Measurements from ENCODE around the gene PEDS1.
"Not testable (repeated sequence)": the region's sequence is repeated elsewhere in the genome, so short reads cannot be mapped to it uniquely, and the experiment has no call there.

Gene PEDS1

GRCh38 chr20:50135157-50135556, 18.4 kb downstream of the PEDS1 start:
- peaks cover 71% of the 10 kb centered on the region for H3K36me3 Mint-ChIP-seq
- not testable (repeated sequence) for DNase-seq (ENCODE audit: low spot score in 2 of 2); H3K4me3 Mint-ChIP-seq; ATAC-seq; H3K9me3 Mint-ChIP-seq; H3K27ac Mint-ChIP-seq
- peaks cover 35% of the 10 kb centered on the region for H3K4me1 Mint-ChIP-seq

GRCh38 chr20:50133474-50134217, 19.9 kb downstream of the PEDS1 start:
- peaks cover 75% of the 10 kb centered on the region for H3K36me3 Mint-ChIP-seq
- DNase-seq (ENCODE audit: low spot score in 2 of 2) (no peak), ATAC-seq (no peak)
- no peak overlapping the region for H3K4me3 Mint-ChIP-seq
- peaks cover 28% of the 10 kb centered on the region for H3K4me1 Mint-ChIP-seq
- H3K27ac Mint-ChIP-seq: peak overlapping the region; percentile 69
- H3K9me3 Mint-ChIP-seq: no peaks in the 10 kb centered on the region

- DNase-seq (ENCODE audit: low spot score in 2 of 2) (no peak), ATAC-seq (no peak)
- peaks cover 25% of the 10 kb centered on the region for H3K4me1 Mint-ChIP-seq
- no peaks in the 10 kb centered on the region for H3K9me3 Mint-ChIP-seq
- no peak overlapping the region for H3K4me3 Mint-ChIP-seq
- H3K27ac Mint-ChIP-seq: no peak overlapping the region
- H3K36me3 Mint-ChIP-seq: peaks cover 81% of the 10 kb centered on the region
Measured at GRCh38 chr20:50133041-50133440, 20.5 kb downstream of the PEDS1 start.

GRCh38 chr20:50130995-50131394, 22.5 kb downstream of the PEDS1 start:
- Mint-ChIP-seq H3K27ac (peak overlapping the region; percentile 50), H3K4me1 (peaks cover 11% of the 10 kb centered on the region), H3K9me3 (no peaks in the 10 kb centered on the region), H3K4me3 (no peak overlapping the region), H3K36me3 (peaks cover 85% of the 10 kb centered on the region)
- no peak for ATAC-seq
- no peak for DNase-seq (ENCODE audit: low spot score in 2 of 2)

GRCh38 chr20:50130356-50130723, 23.2 kb downstream of the PEDS1 start:
- DNase-seq (ENCODE audit: low spot score in 2 of 2): no peak
- ATAC-seq: no peak
- Mint-ChIP-seq H3K4me1 (peaks cover 11% of the 10 kb centered on the region), H3K4me3 (no peak overlapping the region), H3K9me3 (no peaks in the 10 kb centered on the region), H3K36me3 (peaks cover 85% of the 10 kb centered on the region), H3K27ac (peak overlapping the region; percentile 50)

- H3K9me3 Mint-ChIP-seq: no peaks in the 10 kb centered on the region
- H3K27ac Mint-ChIP-seq: peak overlapping the region; percentile 50
- DNase-seq (ENCODE audit: low spot score in 2 of 2): no peak
- H3K4me3 Mint-ChIP-seq: no peak overlapping the region
- H3K4me1 Mint-ChIP-seq: peaks cover 11% of the 10 kb centered on the region
- no peak for ATAC-seq
- peaks cover 85% of the 10 kb centered on the region for H3K36me3 Mint-ChIP-seq
Measured at GRCh38 chr20:50129662-50130355, 23.7 kb downstream of the PEDS1 start.

GRCh38 chr20:50128520-50128905, 25.0 kb downstream of the PEDS1 start:
- H3K27ac Mint-ChIP-seq: no peak overlapping the region
- peaks cover 14% of the 10 kb centered on the region for H3K4me1 Mint-ChIP-seq
- DNase-seq (ENCODE audit: low spot score in 2 of 2): no peak
- no peak for ATAC-seq
- no peak overlapping the region for H3K4me3 Mint-ChIP-seq
- H3K36me3 Mint-ChIP-seq: peaks cover 89% of the 10 kb centered on the region
- no peaks in the 10 kb centered on the region for H3K9me3 Mint-ChIP-seq

GRCh38 chr20:50127587-50128519, 25.7 kb downstream of the PEDS1 start:
- H3K36me3 Mint-ChIP-seq: peaks cover 96% of the 10 kb centered on the region
- no peaks in the 10 kb centered on the region for H3K9me3 Mint-ChIP-seq
- DNase-seq (ENCODE audit: low spot score in 2 of 2) (no peak), ATAC-seq (no peak)
- peak overlapping the region; percentile 63 for H3K27ac Mint-ChIP-seq
- H3K4me3 Mint-ChIP-seq: no peak overlapping the region
- H3K4me1 Mint-ChIP-seq: peaks cover 18% of the 10 kb centered on the region

GRCh38 chr20:50126662-50127061, 26.9 kb downstream of the PEDS1 start:
- H3K27ac Mint-ChIP-seq: peak overlapping the region; percentile 87
- no peaks in the 10 kb centered on the region for H3K9me3 Mint-ChIP-seq
- peaks cover 89% of the 10 kb centered on the region for H3K36me3 Mint-ChIP-seq
- ATAC-seq: no peak
- H3K4me1 Mint-ChIP-seq: peaks cover 12% of the 10 kb centered on the region
- H3K4me3 Mint-ChIP-seq: no peak overlapping the region
- DNase-seq (ENCODE audit: low spot score in 2 of 2): no peak

- H3K27ac Mint-ChIP-seq: peak overlapping the region; percentile 85
- no peak overlapping the region for H3K4me3 Mint-ChIP-seq
- no peaks in the 10 kb centered on the region for H3K9me3 Mint-ChIP-seq
- peaks cover 13% of the 10 kb centered on the region for H3K4me1 Mint-ChIP-seq
- H3K36me3 Mint-ChIP-seq: peaks cover 75% of the 10 kb centered on the region
- DNase-seq (ENCODE audit: low spot score in 2 of 2) (no peak), ATAC-seq (no peak)
Measured at GRCh38 chr20:50125279-50125678, 28.2 kb downstream of the PEDS1 start.

GRCh38 chr20:50124496-50124895, 29.0 kb downstream of the PEDS1 start:
- Mint-ChIP-seq H3K4me3 (no peak overlapping the region), H3K4me1 (peaks cover 13% of the 10 kb centered on the region), H3K36me3 (peaks cover 67% of the 10 kb centered on the region), H3K27ac (peak overlapping the region; percentile 85), H3K9me3 (no peaks in the 10 kb centered on the region)
- DNase-seq (ENCODE audit: low spot score in 2 of 2) (no peak), ATAC-seq (no peak)

GRCh38 chr20:50123418-50123817, 30.1 kb downstream of the PEDS1 start:
- ATAC-seq (no peak), DNase-seq (ENCODE audit: low spot score in 2 of 2) (no peak)
- H3K27ac Mint-ChIP-seq: peak overlapping the region; percentile 85
- peaks cover 56% of the 10 kb centered on the region for H3K36me3 Mint-ChIP-seq
- H3K9me3 Mint-ChIP-seq: no peaks in the 10 kb centered on the region
- peaks cover 13% of the 10 kb centered on the region for H3K4me1 Mint-ChIP-seq
- H3K4me3 Mint-ChIP-seq: no peak overlapping the region

- Mint-ChIP-seq H3K27ac (peak overlapping the region; percentile 85), H3K4me3 (no peak overlapping the region), H3K9me3 (no peaks in the 10 kb centered on the region), H3K4me1 (peaks cover 13% of the 10 kb centered on the region), H3K36me3 (peaks cover 50% of the 10 kb centered on the region)
- DNase-seq (ENCODE audit: low spot score in 2 of 2) (no peak), ATAC-seq (no peak)
Measured at GRCh38 chr20:50122763-50123162, 30.8 kb downstream of the PEDS1 start.

- peaks cover 13% of the 10 kb centered on the region for H3K4me1 Mint-ChIP-seq
- H3K9me3 Mint-ChIP-seq: no peaks in the 10 kb centered on the region
- H3K27ac Mint-ChIP-seq: peak overlapping the region; percentile 32
- DNase-seq (ENCODE audit: low spot score in 2 of 2): no peak
- ATAC-seq: no peak
- no peak overlapping the region for H3K4me3 Mint-ChIP-seq
- peaks cover 43% of the 10 kb centered on the region for H3K36me3 Mint-ChIP-seq
Measured at GRCh38 chr20:50121858-50122271, 31.7 kb downstream of the PEDS1 start.

GRCh38 chr20:50120935-50121693, 32.4 kb downstream of the PEDS1 start:
- Mint-ChIP-seq H3K9me3 (no peaks in the 10 kb centered on the region), H3K36me3 (peaks cover 43% of the 10 kb centered on the region), H3K27ac (peak overlapping the region; percentile 32), H3K4me3 (no peak overlapping the region), H3K4me1 (peaks cover 15% of the 10 kb centered on the region)
- ATAC-seq (peak; percentile 84), DNase-seq (ENCODE audit: low spot score in 2 of 2) (peak in 1 of 2 donors; percentile 22)
